CD14-positive monocyte (primary cell): ENCODE measurements around the gene EGFR. TPM values are rescaled to one million over a fixed set of nuclear protein-coding genes. Genes with fewer than 3 reads are reported as not detected.
A peak's percentile ranks its signal among the peaks of the same experiment; 100 is the strongest.

ENCODE experiments used
- DNase-seq, 3 donors: peaks; one replicate each; pipeline ENCODE4 v3.0.0-alpha.2; 2011 to 2022
- H2AFZ ChIP-seq: 2 replicates; pipeline ENCODE4 v1.6.0; 2012; ENCODE audit warnings: mild to moderate bottlenecking, low read depth, low read length, inconsistent platforms; ENCODE audit not compliant: insufficient read depth, poor library complexity, severe bottlenecking
- H3K27ac ChIP-seq, 2 donors: 1 replicate in 1 of 2; 2 replicates in 1 of 2; pipeline ENCODE4 v1.5.1; 2012 to 2013; ENCODE audit warnings: low read length in 2 of 2, control low read depth in 1 of 2, inconsistent platforms in 1 of 2, low read depth in 1 of 2, mild to moderate bottlenecking in 1 of 2
- H3K27me3 ChIP-seq, 2 donors: one replicate each; pipeline versions ENCODE4 v1.6.0 to v1.6.1; 2011 to 2013; ENCODE audit warnings: low read length in 2 of 2; ENCODE audit not compliant: control insufficient read depth in 2 of 2, insufficient read depth in 2 of 2
- H3K36me3 ChIP-seq, 2 donors: replicated peaks in 1 of 2; 1 replicate in 1 of 2; 2 replicates in 1 of 2; pipeline versions ENCODE4 v1.5.1 to v1.6.1; 2012 to 2013; ENCODE audit warnings: low read length in 2 of 2, control low read depth in 1 of 2, inconsistent platforms in 1 of 2, mild to moderate bottlenecking in 1 of 2; ENCODE audit not compliant: insufficient read depth in 2 of 2, control insufficient read depth in 1 of 2
- H3K4me1 ChIP-seq, 2 donors: 1 replicate in 1 of 2; 2 replicates in 1 of 2; pipeline versions ENCODE4 v1.5.1 to v1.6.1; 2012 to 2013; ENCODE audit warnings: low read length in 2 of 2, control low read depth in 1 of 2, inconsistent platforms in 1 of 2, mild to moderate bottlenecking in 1 of 2, moderate library complexity in 1 of 2; ENCODE audit not compliant: insufficient read depth in 2 of 2, control insufficient read depth in 1 of 2
- H3K4me2 ChIP-seq: replicated peaks from 2 replicates; pipeline ENCODE3; 2012; ENCODE audit warnings: low read length, moderate library complexity, mild to moderate bottlenecking; ENCODE audit not compliant: poor library complexity, severe bottlenecking; ENCODE audit errors: extremely low read depth
- H3K4me3 ChIP-seq, 3 experiments: fragments of 200-600 bp in 1 of 3; sonication (generic) in 1 of 3; replicated peaks in 1 of 3; 1 replicate in 2 of 3; 2 replicates in 1 of 3; pipeline ENCODE4 v1.5.1; 2011 to 2013; ENCODE audit warnings: low read length in 3 of 3, mild to moderate bottlenecking in 3 of 3, control low read depth in 2 of 3, low read depth in 2 of 3, inconsistent platforms in 1 of 3, moderate library complexity in 1 of 3
- H3K79me2 ChIP-seq: 2 replicates; pipeline ENCODE4 v1.6.0; 2012; ENCODE audit warnings: mild to moderate bottlenecking, control low read depth, inconsistent platforms, low read length, moderate library complexity; ENCODE audit not compliant: insufficient read depth
- H3K9ac ChIP-seq: 2 replicates; pipeline ENCODE4 v1.6.0; 2017; ENCODE audit warnings: low read length, mild to moderate bottlenecking; ENCODE audit not compliant: insufficient read depth, poor library complexity, severe bottlenecking
- H3K9me3 ChIP-seq, 2 donors: replicated peaks in 1 of 2; 1 replicate in 1 of 2; 2 replicates in 1 of 2; pipeline versions ENCODE4 v1.5.1 to v1.6.1; 2012 to 2013; ENCODE audit warnings: low read length in 2 of 2, control low read depth in 1 of 2; ENCODE audit not compliant: control insufficient read depth in 1 of 2, insufficient read depth in 1 of 2
- H4K20me1 ChIP-seq: 2 replicates; pipeline ENCODE4 v1.6.0; 2012; ENCODE audit warnings: mild to moderate bottlenecking, low read length, control low read depth, moderate library complexity; ENCODE audit not compliant: insufficient read depth
- H3K27ac Mint-ChIP-seq, 7 donors: one replicate each; pipeline ENCODE4 v1.8.0; 2020; ENCODE audit warnings: mild to moderate bottlenecking in 7 of 7, mixed read lengths in 7 of 7, moderate library complexity in 6 of 7, inconsistent platforms in 2 of 7
- H3K27me3 Mint-ChIP-seq, 3 donors: one replicate each; pipeline ENCODE4 v1.8.0; 2021 to 2022; ENCODE audit warnings: low read depth in 3 of 3, mild to moderate bottlenecking in 3 of 3, mixed read lengths in 3 of 3, moderate library complexity in 3 of 3, inconsistent platforms in 1 of 3
- H3K36me3 Mint-ChIP-seq, 2 donors: one replicate each; pipeline ENCODE4 v1.8.0; 2020; ENCODE audit warnings: mixed read lengths in 2 of 2, inconsistent platforms in 1 of 2, mild to moderate bottlenecking in 1 of 2
- H3K4me1 Mint-ChIP-seq: one replicate; pipeline ENCODE4 v1.8.0; 2020; ENCODE audit warnings: mild to moderate bottlenecking, mixed read lengths
- H3K4me3 Mint-ChIP-seq, 2 donors: one replicate each; pipeline ENCODE4 v1.8.0; 2020; ENCODE audit warnings: mild to moderate bottlenecking in 2 of 2, mixed read lengths in 2 of 2, moderate library complexity in 1 of 2
- H3K9me3 Mint-ChIP-seq, 7 donors: one replicate each; pipeline ENCODE4 v1.8.0; 2020 to 2022; ENCODE audit warnings: mixed read lengths in 7 of 7, mild to moderate bottlenecking in 6 of 7, moderate library complexity in 6 of 7, inconsistent platforms in 2 of 7
- WGBS: methylation state at CpG from one replicate; pipeline ENCODE4 v1.1.5; 2013; ENCODE audit warnings: missing lambda C conversion rate; ENCODE audit not compliant: insufficient coverage; 5-methylcytosine and 5-hydroxymethylcytosine counted together
- intact Hi-C, 2 donors: fragments of 100-400 bp; cut with micrococcal nuclease; formaldehyde crosslinking; loops; one replicate each; pipeline versions ENCODE4 v1.15.0 to v1.15.1; 2023
- polyA plus RNA-seq, 3 donors: library from polyadenylated mRNA; depleted of rRNA in 1 of 3; unstranded in 2 of 3; stranded (reverse) in 1 of 3; fragments of 300-500 nt in 2 of 3; fragments of >200 nt in 1 of 3; fragmentation: Illumina TruSeq in 2 of 3; gene quantifications; 1 replicate in 2 of 3; 2 replicates in 1 of 3; pipeline ENCODE4 v1.2.3, GENCODE V29; 2012 to 2021
- TF ChIP-seq, protein P1 (sequence below): fragments of 200-600 bp; IDR thresholded peaks from one replicate; pipeline ENCODE4 v1.8.0; 2022; ENCODE audit warnings: antibody characterized with exemption, mild to moderate bottlenecking

EGFR gene
- polyA plus RNA-seq, 3 donors: not detected

DNA sequence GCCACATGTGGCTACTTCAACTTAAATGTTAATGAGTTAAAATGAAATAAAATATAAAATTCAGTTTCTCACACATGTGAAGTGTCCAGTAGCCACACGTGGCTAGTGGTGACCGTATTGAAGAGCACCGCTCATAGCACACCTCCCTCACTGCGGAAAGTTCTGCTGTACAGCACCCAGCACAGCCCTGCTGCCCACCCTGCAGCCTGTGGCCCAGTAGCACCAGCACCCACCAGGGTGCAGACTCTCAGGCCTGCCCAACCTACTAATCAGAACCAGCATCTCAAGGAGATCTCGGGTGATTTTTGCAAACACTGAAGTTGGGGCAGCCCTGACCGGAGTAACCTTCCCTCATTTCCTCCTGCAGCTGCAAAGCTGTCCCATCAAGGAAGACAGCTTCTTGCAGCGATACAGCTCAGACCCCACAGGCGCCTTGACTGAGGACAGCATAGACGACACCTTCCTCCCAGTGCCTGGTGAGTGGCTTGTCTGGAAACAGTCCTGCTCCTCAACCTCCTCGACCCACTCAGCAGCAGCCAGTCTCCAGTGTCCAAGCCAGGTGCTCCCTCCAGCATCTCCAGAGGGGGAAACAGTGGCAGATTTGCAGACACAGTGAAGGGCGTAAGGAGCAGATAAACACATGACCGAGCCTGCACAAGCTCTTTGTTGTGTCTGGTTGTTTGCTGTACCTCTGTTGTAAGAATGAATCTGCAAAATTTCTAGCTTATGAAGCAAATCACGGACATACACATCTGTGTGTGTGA is 183.5 kb downstream of the EGFR start:
- TF ChIP-seq, protein P1, sequence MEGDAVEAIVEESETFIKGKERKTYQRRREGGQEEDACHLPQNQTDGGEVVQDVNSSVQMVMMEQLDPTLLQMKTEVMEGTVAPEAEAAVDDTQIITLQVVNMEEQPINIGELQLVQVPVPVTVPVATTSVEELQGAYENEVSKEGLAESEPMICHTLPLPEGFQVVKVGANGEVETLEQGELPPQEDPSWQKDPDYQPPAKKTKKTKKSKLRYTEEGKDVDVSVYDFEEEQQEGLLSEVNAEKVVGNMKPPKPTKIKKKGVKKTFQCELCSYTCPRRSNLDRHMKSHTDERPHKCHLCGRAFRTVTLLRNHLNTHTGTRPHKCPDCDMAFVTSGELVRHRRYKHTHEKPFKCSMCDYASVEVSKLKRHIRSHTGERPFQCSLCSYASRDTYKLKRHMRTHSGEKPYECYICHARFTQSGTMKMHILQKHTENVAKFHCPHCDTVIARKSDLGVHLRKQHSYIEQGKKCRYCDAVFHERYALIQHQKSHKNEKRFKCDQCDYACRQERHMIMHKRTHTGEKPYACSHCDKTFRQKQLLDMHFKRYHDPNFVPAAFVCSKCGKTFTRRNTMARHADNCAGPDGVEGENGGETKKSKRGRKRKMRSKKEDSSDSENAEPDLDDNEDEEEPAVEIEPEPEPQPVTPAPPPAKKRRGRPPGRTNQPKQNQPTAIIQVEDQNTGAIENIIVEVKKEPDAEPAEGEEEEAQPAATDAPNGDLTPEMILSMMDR: no peak
- H3K27me3 Mint-ChIP-seq: no peaks in the 10 kb centered on the region
- DNase-seq: no peak
- 84% methylated on average over 10 of the region's 13 CpGs for WGBS
- Histone ChIP-seq H3K27ac (no peak overlapping the region), H4K20me1 (no peaks in the 10 kb centered on the region), H3K4me2 (no peak overlapping the region), H3K9me3 (peaks cover 0 to 5% of the 10 kb centered on the region in 2 donors), H3K9ac (no peak overlapping the region), H3K4me1 (no peaks in the 10 kb centered on the region), H3K36me3 (no peaks in the 10 kb centered on the region), H3K4me3 (no peak overlapping the region), H2AFZ (no peak overlapping the region), H3K79me2 (no peaks in the 10 kb centered on the region), H3K27me3 (no peaks in the 10 kb centered on the region)
- H3K36me3 Mint-ChIP-seq: no peaks in the 10 kb centered on the region
- intact Hi-C loops: no loop called here
- no peaks in the 10 kb centered on the region for H3K4me1 Mint-ChIP-seq
- H3K27ac Mint-ChIP-seq: peak overlapping the region in 1 of 7 donors; percentile 33
- H3K4me3 Mint-ChIP-seq: no peak overlapping the region
- peaks cover 0 to 3% (median 0%) of the 10 kb centered on the region in 7 donors for H3K9me3 Mint-ChIP-seq

- TF ChIP-seq, protein P1: no peak
- Mint-ChIP-seq H3K4me3 (no peak overlapping the region), H3K27ac (no peak overlapping the region), H3K4me1 (no peaks in the 10 kb centered on the region), H3K36me3 (no peaks in the 10 kb centered on the region), H3K9me3 (peaks cover 0 to 3% (median 0%) of the 10 kb centered on the region in 7 donors), H3K27me3 (no peaks in the 10 kb centered on the region)
- Histone ChIP-seq H3K9me3 (peaks cover 0 to 5% of the 10 kb centered on the region in 2 donors), H3K4me1 (no peaks in the 10 kb centered on the region), H3K27me3 (no peaks in the 10 kb centered on the region), H4K20me1 (no peaks in the 10 kb centered on the region), H3K9ac (no peak overlapping the region), H3K27ac (no peak overlapping the region), H2AFZ (no peak overlapping the region), H3K4me2 (no peak overlapping the region), H3K4me3 (no peak overlapping the region), H3K36me3 (no peaks in the 10 kb centered on the region), H3K79me2 (no peaks in the 10 kb centered on the region)
- WGBS: 86% methylated on average over 6 of the region's 7 CpGs
- DNase-seq: no peak
- intact Hi-C loops: no loop called here
These were observed 184.5 kb downstream of the EGFR start for GRCh38 chr7:55203300-55203699.
